Pancreas (tissue), 10 donors: Measurements from ENCODE around the gene STAT3. TPM values are rescaled to one million over a fixed set of nuclear protein-coding genes. Genes with fewer than 3 reads are reported as not detected.

Experiments used
- ATAC-seq, 4 donors: fragments of 200-7000 bp; cut with Tn5 transposase; one replicate each; pipeline versions ENCODE4 v1.8.0 to v1.9.1; 2020; ENCODE audit warnings: mild to moderate bottlenecking in 4 of 4, moderate library complexity in 4 of 4
- DNase-seq, 6 donors: peaks; one replicate each; pipeline ENCODE4 v3.0.0-alpha.2; 2020
- FAIRE-seq: peaks from 2 replicates; lab custom pipeline; 2012; peaks lifted over from hg19 to GRCh38; lab: Jason Lieb, UNC
- H3K27ac ChIP-seq, 4 donors: fragments of 200-600 bp; sonication (generic); 1 replicate in 3 of 4; 2 replicates in 1 of 4; pipeline versions ENCODE4 v1.5.0 to v1.8.0; 2020
- H3K27me3 ChIP-seq, 4 donors: fragments of 200-600 bp; one replicate each; pipeline ENCODE4 v1.8.0; 2021
- H3K36me3 ChIP-seq, 3 donors: fragments of 200-600 bp; sonication (generic) in 1 of 3; one replicate each; pipeline versions ENCODE4 v1.5.0 to v1.8.0; 2020 to 2021
- H3K4me1 ChIP-seq, 3 donors: fragments of 200-600 bp; one replicate each; pipeline ENCODE4 v1.8.0; 2021
- H3K4me3 ChIP-seq, 4 donors: fragments of 200-600 bp; sonication (generic) in 2 of 4; one replicate each; pipeline versions ENCODE4 v1.5.0 to v1.8.0; 2020 to 2021
- H3K9me3 ChIP-seq, 4 donors: fragments of 200-600 bp; one replicate each; pipeline ENCODE4 v1.8.0; 2021
- CTCF ChIP-seq, 4 donors: fragments of 200-600 bp; sonication (generic) in 3 of 4; IDR thresholded peaks; one replicate each; pipeline versions ENCODE4 v1.5.0 to v1.8.0; 2021; ENCODE audit warnings: antibody characterized with exemption in 4 of 4
- WGBS, 2 donors: extraction: QIAGEN DNeasy Blood & Tissue Kit; methylation state at CpG; one replicate each; pipeline ENCODE4 v1.1.7; 2013; 5-methylcytosine and 5-hydroxymethylcytosine counted together
- intact Hi-C, 3 donors: fragments of 100-400 bp; cut with DNase I; formaldehyde crosslinking; loops; one replicate each; pipeline versions ENCODE4 v1.11.1 to v1.14.2; 2022
- polyA plus RNA-seq, 2 donors: library from polyadenylated mRNA; stranded (reverse); fragments of 200-250 nt; gene quantifications; one replicate each; pipeline ENCODE4 v1.2.3, GENCODE V29; 2013
- total RNA-seq, 6 donors: library from RNA; stranded (reverse); fragmentation: NEBNext Ultra II Directional in 4 of 6; extraction: Animal tissue kit (Norgen Biotek cat#: 25700) in 4 of 6; gene quantifications; one replicate each; pipeline versions ENCODE4 v1.2.1 to v1.2.4, GENCODE V29; 2021 to 2023
- donor health status: healthy with polysubstance abuse.
- donor health status: DM: no; HTN: no; CAD: no; lungs with moderate emphysema.
- donor health status: DM: no; HTN: no; CAD: no.
- donor health status: control.
- donor health status: control.
- donor health status: Bipolar disorder and iron deficiency.
- donor health status: DM: yes; HTN: yes; CAD: no.
- donor health status: DM: no; HTN: no; CAD: no.
- donor health status: DM: no; HTN: no; CAD: no.
- donor health status: DM: yes; HTN: yes; CAD: no.

The STAT3 gene
- total and polyA plus RNA-seq, 8 donors: 37.9 to 127 (median 70.6) TPM

GRCh38 chr17:42271006-42271778 lies 117.0 kb downstream of the STAT3 start:
- Histone ChIP-seq H3K27me3 (no peaks in the 10 kb centered on the region), H3K27ac (no peak overlapping the region), H3K4me3 (no peak overlapping the region), H3K4me1 (peaks cover 0 to 12% (median 0%) of the 10 kb centered on the region in 3 donors), H3K36me3 (no peaks in the 10 kb centered on the region), H3K9me3 (no peaks in the 10 kb centered on the region)
- ATAC-seq (no peak), FAIRE-seq (no peak), DNase-seq (no peak)
- TF ChIP-seq CTCF (IDR thresholded peaks at IDR 0.05): no peak
- WGBS, 2 donors: 72 to 77% methylated on average over 3 of the region's 3 CpGs
- intact Hi-C loops: no loop called here

- ATAC-seq (peak in 2 of 4 donors; percentile 35 to 40), DNase-seq (no peak), FAIRE-seq (no peak)
- H3K4me3 ChIP-seq: no peak overlapping the region
- peaks cover 0 to 12% (median 0%) of the 10 kb centered on the region in 3 donors for H3K4me1 ChIP-seq
- intact Hi-C loops: no loop called here
- H3K27ac ChIP-seq: no peak overlapping the region
- no peaks in the 10 kb centered on the region for H3K36me3 ChIP-seq
- no peaks in the 10 kb centered on the region for H3K27me3 ChIP-seq
- H3K9me3 ChIP-seq: no peaks in the 10 kb centered on the region
- 57 to 59% methylated on average over 6 of the region's 6 CpGs for WGBS, 2 donors
- TF ChIP-seq CTCF (IDR thresholded peaks at IDR 0.05): no peak
These were observed 117.6 kb downstream of the STAT3 start for GRCh38 chr17:42270596-42270995.

- no peaks in the 10 kb centered on the region for H3K36me3 ChIP-seq
- H3K9me3 ChIP-seq: no peaks in the 10 kb centered on the region
- FAIRE-seq: no peak
- 82 to 94% methylated on average over 4 of the region's 4 CpGs for WGBS, 2 donors
- no peak overlapping the region for H3K27ac ChIP-seq
- no peak for TF ChIP-seq CTCF (IDR thresholded peaks at IDR 0.05)
- no peak for ATAC-seq
- intact Hi-C loops: no loop called here
- H3K27me3 ChIP-seq: no peaks in the 10 kb centered on the region
- DNase-seq: no peak
- peaks cover 0 to 11% (median 0%) of the 10 kb centered on the region in 3 donors for H3K4me1 ChIP-seq
- no peak overlapping the region for H3K4me3 ChIP-seq
These were observed 118.1 kb downstream of the STAT3 start for GRCh38 chr17:42270170-42270535.

GRCh38 chr17:42268236-42268635 lies 120.0 kb downstream of the STAT3 start:
- ATAC-seq (no peak), FAIRE-seq (no peak), DNase-seq (no peak)
- no peaks in the 10 kb centered on the region for H3K36me3 ChIP-seq
- no peak for TF ChIP-seq CTCF (IDR thresholded peaks at IDR 0.05)
- intact Hi-C loops: no loop called here
- H3K4me1 ChIP-seq: peaks cover 0 to 2% (median 0%) of the 10 kb centered on the region in 3 donors
- 83 to 85% methylated on average over 5 of the region's 5 CpGs for WGBS, 2 donors
- H3K4me3 ChIP-seq: no peak overlapping the region
- H3K9me3 ChIP-seq: no peaks in the 10 kb centered on the region
- no peak overlapping the region for H3K27ac ChIP-seq
- H3K27me3 ChIP-seq: no peaks in the 10 kb centered on the region
